ENCODE data around the gene LRGUK.

The LRGUK gene

GRCh38 chr7:134302120-134302519 lies 175.0 kb downstream of the LRGUK start:
- no peak for DNase-seq

DNA sequence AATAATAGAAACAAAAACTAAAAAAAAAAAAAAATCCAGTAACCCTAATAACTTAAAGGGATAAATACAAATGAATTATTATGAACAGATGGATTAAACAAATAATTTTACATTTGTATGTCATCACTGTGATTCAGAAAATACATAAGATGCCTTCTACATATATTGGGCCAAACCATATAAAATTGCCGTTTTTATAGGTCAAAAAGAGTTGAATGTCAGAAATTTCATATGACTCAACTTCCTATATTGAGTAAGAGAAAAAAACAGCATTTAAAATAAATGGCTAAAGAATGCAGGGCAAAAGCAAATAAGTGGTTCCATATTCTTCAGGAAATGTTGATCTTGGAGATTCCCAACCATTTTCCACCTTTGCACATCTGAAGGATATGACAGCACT lies 180.2 kb downstream of the LRGUK start:
- DNase-seq: no peak

DNA sequence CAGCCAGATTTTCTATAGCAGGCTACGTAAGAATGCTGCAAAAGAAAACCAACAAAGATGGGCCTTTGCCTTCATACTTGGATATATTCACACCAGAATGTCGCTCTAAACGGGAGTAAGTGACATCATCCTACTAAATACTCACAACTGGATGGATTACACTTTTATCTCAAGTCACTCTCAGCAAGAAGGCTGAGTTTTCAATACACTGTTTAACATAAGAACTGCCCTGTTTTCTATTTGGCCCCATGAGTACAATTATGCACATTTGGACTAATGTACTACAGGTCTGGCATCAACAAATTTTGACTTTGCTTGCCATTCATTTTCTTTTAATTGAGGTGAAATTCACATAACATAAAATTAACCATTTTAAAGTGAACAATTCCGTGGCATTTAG lies 181.4 kb downstream of the LRGUK start:
- no peak for DNase-seq

DNA sequence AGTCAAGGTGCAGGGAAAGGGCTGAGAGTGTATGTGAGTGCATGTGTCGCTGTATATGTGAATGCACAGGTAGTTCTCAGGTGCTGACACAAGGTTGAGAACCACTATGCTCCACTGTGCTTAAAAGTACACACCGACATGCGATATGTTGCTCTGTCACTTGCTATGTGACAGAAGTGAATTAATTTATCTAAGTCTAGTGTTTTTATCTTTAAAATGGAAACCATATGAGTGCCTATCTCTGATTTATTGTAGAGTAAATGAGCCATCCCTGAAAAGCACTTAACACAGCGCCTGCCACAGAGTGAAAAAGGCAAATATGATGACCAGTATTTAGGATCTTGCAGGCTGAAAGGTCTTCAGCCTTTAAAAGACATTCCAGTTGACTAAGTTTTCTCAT lies 184.7 kb downstream of the LRGUK start:
- no peak for DNase-seq

DNA sequence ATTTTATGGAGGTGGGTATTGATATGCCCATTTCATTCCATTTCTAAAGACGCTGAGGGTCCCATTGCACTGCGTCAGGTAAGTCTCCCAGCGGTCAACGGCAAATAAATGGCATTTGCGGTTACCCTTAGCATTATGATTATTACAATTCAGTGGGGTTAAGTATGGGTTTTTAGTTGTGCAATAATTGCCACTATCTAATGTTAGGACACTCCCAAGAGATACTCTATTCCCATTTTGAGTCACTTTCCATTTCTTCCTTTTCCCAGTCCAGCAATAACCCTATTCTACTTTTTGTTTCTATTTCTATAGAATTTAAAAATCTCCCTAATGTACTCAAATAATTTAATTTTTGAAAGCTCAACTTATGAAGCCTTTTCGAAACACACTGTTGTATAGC lies 185.6 kb downstream of the LRGUK start:
- no peak for DNase-seq

- no peak for DNase-seq
Measured at GRCh38 chr7:134313543-134313942, 186.4 kb downstream of the LRGUK start.

All from C1 segment of cervical spinal cord (tissue), 14 donors.